ENCODE measurements around the gene DOCK8. TPM values are rescaled to one million over a fixed set of nuclear protein-coding genes. Genes with fewer than 3 reads are reported as not detected.

DOCK8 gene
- total and polyA plus RNA-seq, 10 of the 15 experiments (the other 5 are each of a cell fraction or from before 2014, with no cell fraction given) = 35.4 to 100 (median 44.7) TPM

DNA sequence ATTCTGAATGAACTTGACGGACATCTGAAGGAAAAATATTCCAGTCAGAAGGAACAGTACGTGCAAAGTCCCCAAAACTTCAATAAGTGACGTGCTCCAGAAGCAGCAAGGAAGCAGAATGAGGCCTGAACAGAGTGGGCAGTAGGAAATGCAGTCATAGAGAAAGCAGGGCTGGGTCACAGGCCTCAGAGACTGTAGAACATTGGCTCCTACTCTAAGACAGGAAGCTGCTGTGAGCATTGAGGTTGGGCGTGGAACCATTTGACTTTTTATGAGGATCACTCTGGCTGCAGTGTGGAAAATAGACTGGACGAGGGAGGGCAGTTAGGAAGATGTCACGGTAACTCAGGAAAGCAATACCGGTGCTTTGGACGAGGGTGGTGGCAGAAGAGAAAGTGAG, 64.0 kb downstream of the DOCK8 start:
- H2AFZ ChIP-seq (ENCODE audit: control insufficient read depth, low read depth, low read length) = no peak overlapping the region
- SMC1A ChIA-PET (ENCODE audit: uncharacterized antibody, unreplicated experiment) = interaction anchor here (2.3 kb wide), 1 partner anchor 9 kb away, joined by 11 read pairs; no protein-coding TSS in a partner anchor
- peak; percentile 45 for ATAC-seq
- H3K27me3 ChIP-seq (replicated peaks in 1 of 2; ENCODE audit: control insufficient read depth in 2 of 2, insufficient read depth in 2 of 2, low read length in 1 of 2) = no peaks in the 10 kb centered on the region
- TF ChIP-seq E4F1 (IDR thresholded peaks at IDR 0.05; ENCODE audit: borderline replicate concordance, partially characterized antibody) (no peak), RB1 (IDR thresholded peaks at IDR 0.05; ENCODE audit: borderline replicate concordance) (no peak), SMARCA5 (IDR thresholded peaks at IDR 0.05) (no peak), CBFB (IDR thresholded peaks at IDR 0.05; ENCODE audit: low read depth) (no peak), SREBF1 (IDR thresholded peaks at IDR 0.05; ENCODE audit: low read length) (no peak), SIX5 (IDR thresholded peaks at IDR 0.05; ENCODE audit: low read depth, low read length, severe bottlenecking) (no peak), JUND (IDR thresholded peaks at IDR 0.05; ENCODE audit: low read depth, low read length) (no peak), RUNX3 (IDR thresholded peaks at IDR 0.05; ENCODE audit: low read length) (no peak), ZNF24 (IDR thresholded peaks at IDR 0.05) (no peak), DPF2 (IDR thresholded peaks at IDR 0.05) (no peak), IRF4 (IDR thresholded peaks at IDR 0.05; ENCODE audit: low read depth, low read length) (no peak), ZNF274 (IDR thresholded peaks at IDR 0.05; ENCODE audit: insufficient read depth, insufficient read length) (no peak), JUNB (IDR thresholded peaks at IDR 0.05) (no peak), POU2F2 (IDR thresholded peaks at IDR 0.05; ENCODE audit: borderline replicate concordance, low read depth, low read length) (no peak), HCFC1 (IDR thresholded peaks at IDR 0.05; ENCODE audit: low read length) (no peak)
- TF ChIP-seq, protein P1, sequence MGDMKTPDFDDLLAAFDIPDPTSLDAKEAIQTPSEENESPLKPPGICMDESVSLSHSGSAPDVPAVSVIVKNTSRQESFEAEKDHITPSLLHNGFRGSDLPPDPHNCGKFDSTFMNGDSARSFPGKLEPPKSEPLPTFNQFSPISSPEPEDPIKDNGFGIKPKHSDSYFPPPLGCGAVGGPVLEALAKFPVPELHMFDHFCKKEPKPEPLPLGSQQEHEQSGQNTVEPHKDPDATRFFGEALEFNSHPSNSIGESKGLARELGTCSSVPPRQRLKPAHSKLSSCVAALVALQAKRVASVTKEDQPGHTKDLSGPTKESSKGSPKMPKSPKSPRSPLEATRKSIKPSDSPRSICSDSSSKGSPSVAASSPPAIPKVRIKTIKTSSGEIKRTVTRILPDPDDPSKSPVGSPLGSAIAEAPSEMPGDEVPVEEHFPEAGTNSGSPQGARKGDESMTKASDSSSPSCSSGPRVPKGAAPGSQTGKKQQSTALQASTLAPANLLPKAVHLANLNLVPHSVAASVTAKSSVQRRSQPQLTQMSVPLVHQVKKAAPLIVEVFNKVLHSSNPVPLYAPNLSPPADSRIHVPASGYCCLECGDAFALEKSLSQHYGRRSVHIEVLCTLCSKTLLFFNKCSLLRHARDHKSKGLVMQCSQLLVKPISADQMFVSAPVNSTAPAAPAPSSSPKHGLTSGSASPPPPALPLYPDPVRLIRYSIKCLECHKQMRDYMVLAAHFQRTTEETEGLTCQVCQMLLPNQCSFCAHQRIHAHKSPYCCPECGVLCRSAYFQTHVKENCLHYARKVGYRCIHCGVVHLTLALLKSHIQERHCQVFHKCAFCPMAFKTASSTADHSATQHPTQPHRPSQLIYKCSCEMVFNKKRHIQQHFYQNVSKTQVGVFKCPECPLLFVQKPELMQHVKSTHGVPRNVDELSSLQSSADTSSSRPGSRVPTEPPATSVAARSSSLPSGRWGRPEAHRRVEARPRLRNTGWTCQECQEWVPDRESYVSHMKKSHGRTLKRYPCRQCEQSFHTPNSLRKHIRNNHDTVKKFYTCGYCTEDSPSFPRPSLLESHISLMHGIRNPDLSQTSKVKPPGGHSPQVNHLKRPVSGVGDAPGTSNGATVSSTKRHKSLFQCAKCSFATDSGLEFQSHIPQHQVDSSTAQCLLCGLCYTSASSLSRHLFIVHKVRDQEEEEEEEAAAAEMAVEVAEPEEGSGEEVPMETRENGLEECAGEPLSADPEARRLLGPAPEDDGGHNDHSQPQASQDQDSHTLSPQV (IDR thresholded peaks at IDR 0.05) = no peak
- TF ChIP-seq, protein P2, sequence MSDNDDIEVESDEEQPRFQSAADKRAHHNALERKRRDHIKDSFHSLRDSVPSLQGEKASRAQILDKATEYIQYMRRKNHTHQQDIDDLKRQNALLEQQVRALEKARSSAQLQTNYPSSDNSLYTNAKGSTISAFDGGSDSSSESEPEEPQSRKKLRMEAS (IDR thresholded peaks at IDR 0.05; ENCODE audit: low read depth, low read length) = no peak
- WGBS (ENCODE audit: insufficient coverage, insufficient replicate concordance, low lambda C conversion rate, missing lambda C conversion rate) = 60% methylated on average over 8 of the region's 8 CpGs
- no peaks in the 10 kb centered on the region for H4K20me1 ChIP-seq (ENCODE audit: control insufficient read depth, insufficient read depth)
- peaks cover 20% of the 10 kb centered on the region for H3K4me1 ChIP-seq (ENCODE audit: control insufficient read depth, insufficient read depth, low read length)
- H3K79me2 ChIP-seq (ENCODE audit: control insufficient read depth, insufficient read depth, low read length) = peaks cover 86% of the 10 kb centered on the region
- peaks cover 4% of the 10 kb centered on the region; the same call in 2 of the 3 replicates for H3K9me3 ChIP-seq (replicated peaks; ENCODE audit: control insufficient read depth, insufficient read depth, low read length)
- H3K4me2 ChIP-seq (ENCODE audit: control insufficient read depth, insufficient read depth) = peak overlapping the region; percentile 40
- no peak overlapping the region for H3K27ac ChIP-seq (ENCODE audit: control insufficient read depth, insufficient read depth)
- in situ Hi-C loops (cut with MboI) (no loop called here), intact Hi-C loops (cut with micrococcal nuclease; ENCODE audit: unreplicated experiment) (no loop called here)
- no peak overlapping the region for H3K4me3 ChIP-seq
- POLR2A ChIA-PET = no interaction called here
- CTCF ChIA-PET = interaction anchor here (1.8 kb wide), 1 partner anchor 8 kb away, joined by 4 read pairs; no protein-coding TSS in a partner anchor
- peaks cover 0 to 23% of the 10 kb centered on the region in 2 experiments; a peak in 2 of 4 replicates for H3K36me3 ChIP-seq (ENCODE audit: control insufficient read depth in 2 of 2, insufficient read depth in 2 of 2, low read length in 1 of 2)
- RAD21 ChIA-PET (ENCODE audit: unreplicated experiment) = no interaction called here
- no peak overlapping the region for H3K9ac ChIP-seq (ENCODE audit: control insufficient read depth, insufficient read depth, low read length)
- no peak for FAIRE-seq
- TSS peak; percentile 0 for BruUV-seq (replicated peaks)
- DNase-seq (ENCODE audit: low read depth, low spot score) = no peak

All from GM12878 (cell line).